Hematopoietic multipotent progenitor cell (in vitro differentiated cells): ENCODE measurements around the gene GAB3. TPM values are rescaled to one million over a fixed set of nuclear protein-coding genes. Genes with fewer than 3 reads are reported as not detected.
"Not testable (repeated sequence)": the region's sequence is repeated elsewhere in the genome, so short reads cannot be mapped to it uniquely, and the experiment has no call there.

Experiments
- DNase-seq, 3 donors: peaks; one replicate each; pipeline ENCODE4 v3.0.0-alpha.2; 2011 to 2015; ENCODE audit warnings: low read depth in 2 of 3, low spot score in 2 of 3
- total RNA-seq: library from RNA; depleted of rRNA; stranded (reverse); fragments of >200 nt; gene quantifications from one replicate; pipeline ENCODE4 v1.2.3, GENCODE V29; 2012

GAB3 gene
- total RNA-seq, 1 donor, result 49.5 TPM

DNA sequence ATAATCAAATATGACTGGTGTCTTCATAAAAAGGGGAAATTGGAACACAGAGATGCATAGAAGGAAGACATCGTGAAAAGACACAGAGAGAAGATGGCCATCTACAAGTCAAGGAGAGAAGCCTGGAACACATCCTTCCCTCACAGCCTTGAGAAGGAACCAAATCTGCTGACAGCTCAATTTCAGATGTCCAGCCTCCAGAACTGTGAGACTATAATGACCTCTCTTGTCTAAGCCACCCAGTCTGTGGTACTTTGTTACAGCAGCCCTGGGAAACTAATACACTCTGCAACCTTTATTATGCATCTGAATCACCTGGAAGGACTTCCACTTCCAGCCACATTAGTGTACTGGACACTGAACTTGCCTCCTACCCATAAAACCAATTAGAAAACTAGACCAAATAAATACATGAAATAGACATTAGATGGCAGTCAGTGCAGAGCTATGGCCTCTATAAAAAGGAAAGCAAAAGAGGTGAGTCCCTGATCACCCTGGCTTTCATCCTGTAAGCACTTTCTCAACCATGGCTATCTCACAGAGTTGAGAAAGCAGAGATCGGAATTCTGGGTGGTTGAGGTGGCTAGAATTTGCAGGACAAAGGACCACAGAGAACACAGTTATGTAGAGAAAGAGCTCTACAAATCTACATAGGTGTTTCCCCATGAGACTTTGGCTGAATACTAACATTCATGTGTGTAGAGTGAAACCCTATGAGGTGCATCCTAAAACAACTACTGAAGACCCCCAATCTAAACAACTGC lies 25.7 kb downstream of the GAB3 start:
- DNase-seq, result no peak

DNA sequence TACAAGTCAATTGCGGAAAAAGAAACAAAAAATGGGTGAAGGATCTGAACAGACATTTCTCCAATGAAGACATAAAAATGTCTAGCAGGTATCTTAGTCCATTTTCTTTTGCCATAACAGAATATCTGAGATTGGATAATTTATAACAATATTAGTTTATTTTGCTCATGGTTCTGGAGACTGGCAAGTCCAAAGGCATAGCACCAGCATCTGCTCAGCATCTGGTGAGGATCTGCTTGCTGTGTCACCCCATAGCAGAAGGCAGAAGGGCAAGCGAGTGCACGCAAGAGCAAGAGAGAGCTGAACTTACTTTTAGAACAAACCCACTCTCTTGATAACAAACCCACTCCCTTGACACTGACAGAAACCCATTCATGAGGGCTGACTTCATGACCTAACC lies 29.7 kb downstream of the GAB3 start:
- no peak for DNase-seq

DNA sequence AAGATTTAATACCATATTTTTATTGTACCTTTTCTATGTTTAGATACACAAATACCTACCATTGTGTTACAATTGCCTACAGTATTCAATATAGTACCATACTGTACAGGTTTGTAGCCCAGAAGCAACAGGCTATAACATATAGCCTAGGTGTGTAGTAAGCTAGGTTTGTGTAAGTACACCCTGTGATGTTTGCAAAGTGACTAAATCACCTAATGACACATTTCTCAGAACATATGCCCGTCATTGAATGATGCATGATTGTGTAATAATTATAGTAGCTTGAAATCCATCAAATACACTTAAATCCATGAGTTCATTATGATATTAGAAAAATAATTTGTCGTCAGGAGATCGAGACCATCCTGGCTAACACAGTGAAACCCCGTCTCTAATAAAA lies 30.8 kb downstream of the GAB3 start:
- no peak for DNase-seq

DNA sequence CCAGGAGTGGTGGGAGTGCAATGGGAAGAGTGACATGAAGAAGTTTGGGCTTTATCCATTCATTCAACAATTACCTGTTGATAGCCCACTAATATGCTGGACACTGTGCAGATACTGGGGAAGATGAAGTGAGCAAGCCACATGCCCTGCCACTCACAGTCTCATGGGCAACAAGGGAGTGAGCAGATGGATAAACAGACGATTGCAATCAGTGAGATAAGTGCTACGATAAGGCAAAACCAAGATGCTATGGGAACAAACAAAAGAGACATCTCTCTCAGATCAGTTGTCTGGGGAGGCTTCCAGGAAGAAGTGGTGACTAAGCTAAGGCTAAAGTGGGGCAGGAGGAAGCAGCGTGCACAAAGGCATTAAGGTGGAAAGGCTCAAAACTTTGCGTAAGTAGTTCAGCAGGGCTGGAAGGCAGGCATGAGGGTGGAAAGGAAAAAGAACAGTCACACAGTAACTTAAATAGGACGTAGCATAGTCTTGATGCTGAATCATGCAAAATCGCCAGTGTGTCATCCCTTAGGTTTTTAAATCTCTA lies 31.7 kb downstream of the GAB3 start:
- DNase-seq, result peak in 2 of 3 donors; percentile 18 to 31

DNA sequence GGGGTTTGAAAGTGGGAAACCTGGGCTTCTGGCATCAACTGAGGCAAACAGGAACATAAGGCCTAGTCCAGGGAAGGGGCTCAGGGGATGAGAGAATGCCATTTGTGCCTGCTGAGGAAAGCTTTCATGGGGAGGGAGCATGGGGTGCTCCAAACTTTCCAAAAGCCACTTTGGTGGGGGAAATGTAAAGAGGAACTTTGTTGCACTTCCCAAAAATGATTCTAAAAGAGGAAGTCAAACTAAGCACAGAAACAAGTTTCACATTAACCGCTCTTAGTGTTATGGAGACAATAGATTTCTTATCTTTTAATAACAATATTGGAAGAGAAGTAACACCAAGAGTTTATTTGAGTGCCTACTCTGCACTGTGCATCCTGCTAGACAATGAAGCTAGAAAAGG lies 32.3 kb downstream of the GAB3 start:
- peak in 2 of 3 donors; percentile 28 to 67 for DNase-seq

DNA sequence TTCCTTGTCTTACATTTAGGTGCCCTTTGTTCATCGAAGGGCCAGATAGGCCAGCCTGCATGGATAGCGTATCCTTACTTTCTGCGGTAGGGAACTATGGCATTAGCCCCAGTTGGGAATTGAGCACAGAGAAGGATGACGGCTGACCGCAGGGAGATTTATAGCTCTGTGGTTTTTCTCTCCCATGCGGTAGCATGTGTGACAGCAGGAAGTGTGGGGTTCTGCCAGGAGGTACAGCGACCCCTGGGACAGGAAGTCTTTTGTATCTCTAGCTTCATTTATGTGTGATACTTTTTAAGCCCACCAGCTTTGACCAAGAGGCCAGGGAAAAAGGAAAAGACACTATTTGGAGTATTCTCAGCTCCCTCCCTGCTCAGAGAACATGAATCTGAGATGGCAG lies 33.1 kb downstream of the GAB3 start:
- peak in 2 of 3 donors; percentile 77 to 88 for DNase-seq

DNA sequence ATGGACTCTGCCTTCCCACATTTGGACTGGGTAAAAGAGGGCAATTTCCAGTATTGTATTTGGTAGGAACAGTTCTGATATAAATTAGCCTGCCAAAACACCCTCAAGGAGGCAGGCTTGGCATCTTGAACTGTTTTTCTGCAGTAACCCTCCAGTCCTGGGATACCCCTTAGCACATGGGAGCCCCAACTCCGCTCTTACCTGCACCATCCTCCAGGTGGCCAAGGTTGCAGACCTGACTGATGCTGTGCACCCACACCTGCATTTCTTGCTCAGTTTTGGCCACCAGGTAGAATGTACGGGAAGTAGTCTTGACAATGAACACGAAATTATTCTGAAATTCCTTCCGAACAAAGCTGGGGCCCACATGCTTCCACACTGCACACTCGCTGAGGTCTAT lies 35.1 kb downstream of the GAB3 start:
- no peak for DNase-seq

DNA sequence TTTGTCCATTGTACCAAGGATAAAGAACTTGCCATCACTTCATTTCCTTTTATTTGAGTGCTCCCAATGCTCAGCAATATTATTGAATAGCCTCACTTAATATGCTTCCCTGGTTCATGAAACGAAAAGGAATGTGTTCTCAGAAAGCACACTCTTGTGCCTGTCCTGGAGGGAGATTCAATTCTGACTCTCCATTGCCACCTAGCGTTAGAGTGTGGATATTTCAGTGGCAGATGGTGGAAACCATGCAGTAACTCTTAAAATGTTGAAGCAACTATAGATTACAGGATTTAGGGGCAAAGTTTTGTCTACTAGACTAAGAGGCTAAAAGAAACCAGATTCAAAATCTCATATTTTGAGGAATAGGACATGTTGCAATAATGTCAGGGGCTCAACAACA lies 36.0 kb downstream of the GAB3 start:
- peak in 2 of 3 donors; percentile 34 to 73 for DNase-seq

DNA sequence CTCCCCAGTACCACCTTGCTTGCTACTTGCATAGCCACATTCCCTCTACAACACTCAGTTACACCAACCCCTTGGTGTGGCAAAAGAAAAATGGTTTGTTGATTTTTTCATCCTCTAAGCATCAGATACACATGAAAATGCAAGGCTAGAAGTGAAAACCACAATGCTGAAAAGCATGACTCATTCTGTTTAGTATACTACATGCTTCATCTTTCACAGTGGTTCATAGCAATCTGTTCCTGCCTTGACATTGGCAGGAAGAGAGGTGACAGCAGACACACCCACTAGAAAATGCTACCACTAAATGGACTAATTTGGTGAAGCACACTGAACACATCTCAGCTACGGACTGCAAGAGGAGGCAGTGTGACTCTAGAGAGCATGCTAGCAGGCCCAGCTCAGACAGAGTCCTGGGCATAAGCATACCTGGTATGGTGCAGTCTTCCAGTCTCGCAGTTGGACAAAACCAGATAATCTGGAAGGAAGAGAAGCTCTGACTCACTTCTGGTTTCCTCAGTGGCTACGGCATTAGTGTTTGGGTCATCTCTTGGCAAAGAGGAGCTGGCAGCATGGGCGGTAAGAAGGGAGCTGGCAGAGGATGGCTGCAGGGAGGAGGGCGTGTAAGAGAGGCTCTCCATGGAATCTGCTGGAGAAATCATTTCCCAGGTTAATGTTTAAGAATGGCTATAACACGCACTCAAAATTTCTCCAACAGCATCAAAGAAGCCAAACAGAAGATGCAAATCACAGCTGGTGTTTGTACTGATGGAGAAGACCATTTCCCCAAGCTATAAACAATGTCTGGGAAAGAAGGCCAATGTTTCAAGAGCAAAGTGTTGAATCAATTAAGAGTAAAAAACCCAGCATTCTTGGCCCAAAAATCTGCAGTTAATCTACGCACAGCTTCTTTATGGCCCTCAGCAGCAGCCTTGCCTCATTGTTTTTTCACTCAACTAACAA lies 37.8 kb downstream of the GAB3 start:
- DNase-seq, result peak in 2 of 3 donors; percentile 53 to 70

DNA sequence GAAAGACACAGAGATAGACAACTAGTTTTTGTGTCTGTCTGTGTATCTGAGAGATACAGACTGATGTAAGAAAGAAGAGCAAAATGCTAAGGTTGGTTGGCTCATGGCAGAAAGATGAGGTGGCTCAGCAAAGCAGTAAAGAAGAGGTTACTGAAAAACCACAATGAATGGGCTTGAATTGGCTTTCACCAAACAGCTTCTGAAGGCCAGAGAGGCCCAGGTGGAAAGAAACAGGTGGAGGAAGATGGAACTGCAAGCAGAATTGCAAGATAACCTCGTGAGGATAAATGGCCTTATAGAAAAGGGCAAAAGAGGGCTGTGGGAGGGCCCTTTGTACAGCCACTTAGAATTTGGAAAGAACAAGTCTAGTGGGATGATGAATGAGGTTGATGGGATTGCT lies 39.6 kb downstream of the GAB3 start:
- no peak for DNase-seq

DNA sequence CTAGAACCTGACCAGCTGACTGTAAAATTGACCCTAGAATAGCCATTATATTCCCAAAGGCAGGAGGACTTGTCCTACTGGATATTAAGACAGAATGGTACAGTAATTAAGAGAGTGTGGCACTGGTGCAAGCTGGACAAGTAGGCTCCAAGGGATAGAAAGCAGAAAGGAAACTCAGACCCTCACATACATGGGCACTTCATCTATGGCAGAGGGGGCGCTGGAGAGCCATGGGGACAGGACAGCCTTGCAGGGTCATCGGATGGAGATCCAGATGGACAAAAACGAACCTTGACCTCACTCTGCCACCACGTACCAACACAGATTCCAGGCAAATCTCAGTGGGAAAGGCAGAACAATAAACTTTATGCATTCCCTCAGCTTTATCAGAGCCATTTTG lies 40.6 kb downstream of the GAB3 start:
- no peak for DNase-seq

DNA sequence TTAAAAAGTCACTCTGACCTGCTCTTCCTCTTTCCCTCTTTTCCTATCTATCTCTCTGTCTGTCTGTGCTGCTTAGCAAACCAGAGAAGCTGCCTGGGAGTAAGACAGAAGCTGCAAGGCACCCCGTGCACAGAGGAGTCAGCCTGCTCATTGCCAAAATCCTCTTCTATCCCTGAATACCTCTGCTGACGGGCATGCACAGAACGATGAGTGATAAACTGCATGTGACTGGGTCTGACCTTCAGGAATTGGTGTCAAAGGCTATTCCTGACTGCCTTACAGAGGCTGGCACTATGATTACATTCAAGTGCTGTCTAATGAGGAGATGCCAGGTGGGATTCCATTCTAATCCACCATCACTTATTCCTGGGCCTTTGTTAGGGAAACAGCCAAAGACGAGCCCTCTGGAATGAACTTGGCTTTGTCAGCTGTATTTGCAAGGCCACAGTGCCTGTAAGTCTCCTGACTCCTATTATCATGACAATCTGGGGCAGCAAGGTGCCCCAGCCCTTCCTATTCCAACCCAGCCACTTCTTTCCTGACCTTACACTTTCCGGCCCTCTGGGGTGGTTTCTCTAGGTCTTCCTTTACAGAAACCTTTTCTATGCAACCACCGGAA lies 52.1 kb downstream of the GAB3 start:
- DNase-seq, result no peak

DNA sequence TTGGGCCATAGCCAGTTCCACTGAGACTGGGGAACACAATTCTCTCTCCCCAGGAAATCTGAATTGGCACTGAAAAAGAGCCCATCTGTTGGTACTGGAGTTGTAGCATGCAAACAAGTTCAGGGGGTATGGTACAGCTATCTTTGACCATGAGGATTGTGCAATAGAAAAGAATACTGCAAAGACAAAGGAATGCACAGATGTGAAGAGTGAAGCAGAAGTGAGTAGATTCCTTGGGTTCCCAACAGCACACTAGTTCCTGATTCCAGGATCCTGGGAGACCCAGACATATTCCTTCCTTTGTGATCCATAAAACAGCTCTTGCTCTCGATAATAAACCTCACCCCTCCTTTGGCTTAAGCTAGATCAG lies 54.2 kb downstream of the GAB3 start:
- DNase-seq, result no peak

DNA sequence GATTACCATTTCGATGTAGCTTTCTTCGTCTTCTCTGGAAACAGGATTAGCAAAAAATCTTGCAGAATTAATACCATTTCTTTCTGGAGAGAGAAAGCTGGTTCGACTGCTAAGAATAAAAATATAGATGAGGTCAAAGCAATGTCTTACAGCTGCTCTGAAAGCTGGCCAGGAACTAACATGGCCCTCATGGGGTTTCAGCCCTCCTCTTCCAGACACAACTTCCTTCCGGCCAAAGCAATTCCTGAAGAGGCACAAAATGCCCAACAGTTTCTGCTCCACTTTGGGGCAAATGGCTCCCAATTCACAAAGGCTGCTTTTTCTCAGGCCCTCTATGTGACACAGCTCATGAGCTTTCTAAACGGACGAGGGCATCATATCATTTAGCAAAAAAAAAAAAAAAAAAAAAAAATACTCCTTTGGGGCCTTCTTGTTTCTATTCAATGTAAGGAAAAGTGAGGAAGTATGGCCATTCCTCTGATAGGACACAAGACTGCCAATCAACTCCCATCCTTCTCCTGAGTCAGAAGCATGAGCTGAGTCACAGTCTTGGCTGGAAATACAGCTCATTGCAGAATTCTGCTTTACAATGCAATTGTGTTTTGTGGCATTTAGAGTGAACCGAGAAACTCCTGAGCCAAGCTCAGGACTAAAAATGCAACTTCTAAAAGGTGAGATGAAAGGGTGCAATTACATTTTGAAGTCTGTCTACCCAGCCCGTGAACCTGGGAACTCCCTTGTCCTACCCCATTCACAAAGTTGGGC lies 54.8 kb downstream of the GAB3 start:
- no peak for DNase-seq

DNA sequence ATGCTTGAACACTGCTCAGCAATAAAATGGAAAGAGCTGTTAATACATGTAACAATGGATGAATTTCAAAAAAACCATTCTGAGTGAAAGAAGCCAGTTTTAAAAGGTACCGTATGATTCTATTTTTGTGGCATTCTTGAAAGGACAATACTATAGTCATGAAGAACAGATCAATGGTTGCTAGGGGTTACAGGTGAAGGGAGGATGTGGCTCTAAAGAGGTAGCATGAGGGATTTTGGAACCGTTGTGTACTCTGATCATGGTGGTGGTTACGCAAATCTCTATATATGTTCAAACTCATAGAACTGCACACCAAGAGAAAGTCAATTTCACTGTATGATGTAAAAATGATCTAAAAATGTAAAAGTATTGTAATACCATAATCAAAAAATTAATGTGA lies 57.5 kb downstream of the GAB3 start:
- no peak for DNase-seq

DNA sequence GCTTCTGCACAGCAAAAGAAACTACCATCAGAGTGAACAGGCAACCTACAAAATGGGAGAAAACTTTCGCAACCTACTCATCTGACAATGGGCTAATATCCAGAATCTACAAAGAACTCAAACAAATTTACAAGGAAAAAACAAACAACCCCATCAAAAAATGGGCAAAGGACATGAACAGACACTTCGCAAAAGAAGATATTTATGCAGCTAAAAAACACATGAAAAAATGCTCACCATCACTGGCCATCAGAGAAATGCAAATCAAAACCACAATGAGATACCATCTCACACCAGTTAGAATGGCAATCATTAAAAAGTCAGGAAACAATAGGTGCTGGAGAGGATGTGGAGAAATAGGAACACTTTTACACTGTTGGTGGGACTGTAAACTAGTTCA lies 60.4 kb downstream of the GAB3 start:
- not testable (repeated sequence) for DNase-seq

DNA sequence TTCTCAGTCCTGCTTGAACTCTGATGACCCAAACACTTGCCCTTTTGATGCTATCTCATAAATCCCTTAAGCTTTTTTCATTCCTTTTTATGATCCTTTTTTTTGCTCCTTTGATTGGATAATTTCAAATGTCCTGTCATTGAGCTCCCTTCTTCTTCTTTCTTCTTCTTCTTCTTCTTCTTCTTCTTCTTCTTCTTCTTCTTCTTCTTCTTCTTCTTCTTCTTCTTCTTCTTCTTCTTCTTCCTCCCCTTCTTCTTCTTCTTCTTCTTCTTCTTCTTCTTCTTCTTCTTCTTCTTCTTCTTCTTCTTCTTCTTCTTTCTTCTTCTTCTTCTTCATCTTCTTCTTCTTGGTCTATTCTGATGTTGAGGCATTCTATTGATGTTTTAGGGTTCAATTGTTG lies 78.8 kb downstream of the GAB3 start:
- DNase-seq, result not testable (repeated sequence)

DNA sequence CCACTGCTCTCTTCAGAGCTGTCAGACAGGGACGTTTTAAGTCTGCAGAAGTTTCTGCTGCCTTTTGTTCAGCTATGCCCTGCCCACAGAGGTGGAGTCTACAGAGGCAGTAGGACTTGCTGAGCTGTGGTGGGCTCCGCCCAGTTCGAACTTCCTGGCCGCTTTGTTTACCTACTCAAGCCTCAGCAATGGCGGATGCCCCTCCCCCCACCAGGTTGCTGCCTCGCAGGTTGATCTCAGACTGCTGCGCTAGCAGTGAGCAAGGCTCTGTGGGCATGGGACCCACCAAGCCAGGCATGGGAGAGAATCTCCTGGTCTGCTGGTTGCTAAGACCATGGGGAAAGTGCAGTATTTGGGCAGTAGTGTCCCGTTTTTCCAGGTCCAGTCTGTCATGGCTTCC lies 80.0 kb downstream of the GAB3 start:
- not testable (repeated sequence) for DNase-seq

DNA sequence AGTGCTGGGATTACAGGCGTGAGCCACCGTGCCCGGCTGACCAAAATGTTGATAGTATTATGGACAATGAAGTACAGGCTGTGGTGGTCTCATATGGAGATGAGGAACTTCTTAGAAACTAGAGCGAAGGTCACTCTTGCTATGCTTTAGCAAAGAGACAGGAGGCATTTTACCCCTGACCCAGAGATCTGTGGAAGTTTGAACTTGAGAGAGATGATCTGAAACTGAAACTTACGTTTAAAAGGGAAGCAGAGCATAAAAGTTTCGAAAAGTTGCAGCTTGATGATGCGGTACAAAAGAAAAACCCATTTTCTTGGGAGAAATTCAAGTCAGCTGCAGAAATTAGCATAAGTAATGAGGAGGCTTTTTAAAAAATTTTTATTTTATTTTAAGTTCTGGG lies 89.0 kb downstream of the GAB3 start:
- no peak for DNase-seq

DNA sequence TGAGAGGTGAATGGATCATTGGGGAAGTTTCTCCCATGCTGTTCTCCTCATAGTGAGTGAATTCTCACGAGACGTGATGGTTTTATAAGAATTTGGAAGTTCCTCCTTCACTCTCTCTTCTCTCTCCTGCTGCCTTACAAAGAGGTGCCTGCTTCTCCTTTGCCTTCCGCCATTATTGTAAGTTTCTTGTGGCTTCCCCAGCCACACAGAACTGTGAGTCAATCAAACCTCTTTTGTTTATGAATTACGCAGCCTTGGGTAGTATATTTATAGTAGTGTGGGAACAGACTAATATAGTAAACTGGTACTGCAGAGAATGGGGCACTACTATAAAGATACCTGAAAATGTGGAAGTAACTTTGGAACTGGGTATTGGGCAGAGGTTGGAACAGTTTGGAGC lies 89.7 kb downstream of the GAB3 start:
- DNase-seq, result no peak
